HG03135 (cell line): ENCODE data around the gene CEP164.
"Not testable (repeated sequence)": the region's sequence is repeated elsewhere in the genome, so short reads cannot be mapped to it uniquely, and the experiment has no call there.

Experiments used
- ATAC-seq: cut with Tn5 transposase; IDR thresholded peaks from one replicate; pipeline ENCODE4 v1.9.1; 2021; ENCODE audit warnings: mild to moderate bottlenecking, moderate library complexity; ENCODE audit not compliant: unreplicated experiment

CEP164 gene

DNA sequence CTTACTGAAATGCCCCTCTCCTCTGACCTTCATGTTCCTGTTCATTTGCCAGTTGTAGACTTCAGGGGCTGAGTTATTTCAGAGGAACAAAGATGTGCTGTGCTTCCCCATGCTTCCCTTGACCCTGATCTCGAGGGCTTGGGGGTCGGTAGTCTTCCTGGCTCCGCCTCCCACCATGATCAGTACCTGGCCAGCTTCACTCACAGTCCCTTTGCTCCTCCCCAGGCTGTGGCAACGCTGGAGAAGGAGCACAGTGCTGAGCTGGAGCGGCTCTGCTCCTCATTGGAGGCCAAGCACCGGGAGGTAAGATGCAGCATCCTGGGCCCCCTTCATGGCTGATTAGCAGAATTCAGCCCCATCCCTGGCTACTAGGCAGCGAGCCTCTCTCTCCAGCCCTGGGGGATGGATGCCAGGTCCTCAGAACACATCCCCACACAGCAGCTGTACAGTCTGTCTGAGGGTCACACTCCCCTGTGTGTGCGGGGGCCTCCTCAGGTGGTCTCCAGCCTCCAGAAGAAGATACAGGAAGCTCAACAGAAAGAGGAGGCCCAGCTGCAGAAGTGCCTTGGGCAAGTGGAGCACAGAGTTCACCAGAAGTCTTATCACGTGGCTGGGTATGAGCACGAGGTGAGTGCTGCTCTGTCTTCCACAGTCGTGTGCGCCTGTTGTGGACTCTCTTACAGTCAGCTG lies 64.5 kb downstream of the CEP164 start:
- no peak for ATAC-seq

DNA sequence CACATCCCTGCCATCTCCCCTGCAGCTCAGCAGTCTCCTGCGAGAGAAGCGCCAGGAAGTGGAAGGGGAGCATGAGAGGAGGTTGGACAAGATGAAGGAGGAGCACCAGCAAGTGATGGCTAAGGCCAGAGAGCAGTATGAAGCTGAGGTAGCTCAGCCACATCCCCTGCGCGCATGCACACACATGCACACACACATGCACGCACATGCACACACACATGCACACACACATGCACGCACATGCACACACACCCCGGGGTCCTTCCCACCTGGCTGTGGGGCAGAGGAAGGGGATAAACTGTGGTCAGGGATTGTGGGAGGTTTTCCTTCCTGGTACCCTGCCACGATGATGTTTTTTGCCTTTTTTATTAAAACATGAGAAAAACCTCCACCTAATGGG lies 65.3 kb downstream of the CEP164 start:
- ATAC-seq: no peak

DNA sequence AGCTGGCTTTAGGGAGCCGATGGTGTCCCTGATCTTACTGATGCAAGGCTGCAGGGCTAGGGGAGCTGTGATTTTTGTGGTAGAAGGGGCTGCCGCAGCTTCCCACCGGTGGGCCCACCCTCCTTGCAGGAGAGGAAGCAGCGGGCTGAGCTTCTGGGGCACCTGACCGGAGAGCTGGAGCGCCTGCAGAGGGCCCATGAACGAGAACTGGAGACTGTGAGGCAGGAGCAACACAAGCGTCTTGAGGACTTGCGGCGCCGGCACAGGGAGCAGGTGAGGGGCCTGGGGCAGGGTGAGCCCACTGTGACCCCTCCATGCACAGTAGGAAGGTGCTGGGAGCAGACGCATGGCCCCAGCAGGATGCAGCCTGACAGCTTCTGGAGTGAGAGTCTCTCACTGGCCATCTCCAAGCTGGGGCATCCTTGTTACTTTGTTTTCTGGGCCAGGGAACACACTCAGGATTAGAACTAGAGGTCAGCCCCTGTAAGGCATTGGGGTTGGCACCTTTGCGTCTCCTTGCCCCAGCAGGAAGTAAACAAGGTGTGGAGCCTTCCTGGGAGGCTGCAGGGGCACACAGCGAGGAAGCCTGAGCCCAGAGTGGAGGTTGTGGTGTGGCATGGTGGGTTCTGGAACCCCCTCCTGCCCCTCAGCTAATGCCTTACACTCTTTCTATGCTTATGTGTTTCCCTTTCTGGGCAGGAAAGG lies 66.7 kb downstream of the CEP164 start:
- no peak for ATAC-seq

DNA sequence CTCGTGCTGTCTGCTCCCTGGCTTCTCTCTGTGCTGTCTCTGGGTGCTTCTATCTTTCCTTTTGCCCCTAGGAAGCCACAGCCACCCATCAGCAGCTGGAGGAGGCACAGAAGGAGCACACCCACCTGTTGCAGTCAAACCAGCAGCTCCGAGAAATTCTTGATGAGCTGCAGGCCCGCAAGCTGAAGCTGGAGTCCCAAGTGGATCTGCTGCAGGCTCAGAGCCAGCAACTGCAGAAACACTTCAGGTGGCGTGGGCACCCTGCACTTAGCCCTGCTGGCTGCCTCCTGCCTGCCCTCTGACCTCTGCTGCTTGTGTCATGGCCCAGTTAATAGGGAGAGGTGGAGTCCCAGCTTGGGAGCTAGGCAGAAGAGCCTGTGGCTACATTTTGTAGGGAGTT lies 67.8 kb downstream of the CEP164 start:
- ATAC-seq: no peak

DNA sequence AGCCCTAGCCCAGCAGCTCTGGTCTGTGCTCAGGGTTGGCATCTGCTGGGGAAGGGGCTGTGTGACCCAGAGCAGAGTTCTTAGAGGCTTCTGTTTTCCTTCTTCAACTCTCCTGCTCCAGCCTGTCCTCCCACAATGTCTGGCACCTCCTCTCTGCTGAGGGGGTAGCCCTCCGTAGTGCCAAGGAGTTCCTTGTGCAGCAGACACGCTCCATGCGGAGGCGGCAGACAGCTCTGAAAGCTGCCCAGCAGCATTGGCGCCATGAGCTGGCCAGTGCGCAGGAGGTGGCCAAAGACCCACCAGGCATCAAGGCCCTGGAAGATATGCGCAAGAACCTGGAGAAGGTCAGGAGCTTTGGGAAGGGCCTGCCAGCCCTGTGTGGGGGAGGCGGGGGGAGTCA lies 69.3 kb downstream of the CEP164 start:
- no peak for ATAC-seq

DNA sequence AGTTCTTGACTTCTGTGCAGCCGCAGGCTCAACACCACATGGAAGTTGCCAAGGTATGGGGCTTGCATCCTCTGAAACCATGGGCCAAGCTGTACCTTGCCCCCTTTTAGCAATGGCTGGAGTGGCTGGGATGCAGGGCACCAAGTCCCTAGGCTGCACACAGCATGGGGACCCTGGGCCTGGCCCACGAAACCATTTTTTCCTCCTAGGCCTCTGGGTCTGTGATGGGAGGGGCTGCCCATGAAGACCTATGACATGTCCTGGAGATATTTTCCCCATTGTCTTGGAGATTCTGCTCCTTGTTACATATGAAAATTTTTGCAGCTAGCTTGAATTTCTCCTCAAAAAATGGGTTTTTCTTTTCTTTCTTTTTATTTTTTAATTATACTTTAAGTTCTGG lies 71.0 kb downstream of the CEP164 start:
- not testable (repeated sequence) for ATAC-seq

DNA sequence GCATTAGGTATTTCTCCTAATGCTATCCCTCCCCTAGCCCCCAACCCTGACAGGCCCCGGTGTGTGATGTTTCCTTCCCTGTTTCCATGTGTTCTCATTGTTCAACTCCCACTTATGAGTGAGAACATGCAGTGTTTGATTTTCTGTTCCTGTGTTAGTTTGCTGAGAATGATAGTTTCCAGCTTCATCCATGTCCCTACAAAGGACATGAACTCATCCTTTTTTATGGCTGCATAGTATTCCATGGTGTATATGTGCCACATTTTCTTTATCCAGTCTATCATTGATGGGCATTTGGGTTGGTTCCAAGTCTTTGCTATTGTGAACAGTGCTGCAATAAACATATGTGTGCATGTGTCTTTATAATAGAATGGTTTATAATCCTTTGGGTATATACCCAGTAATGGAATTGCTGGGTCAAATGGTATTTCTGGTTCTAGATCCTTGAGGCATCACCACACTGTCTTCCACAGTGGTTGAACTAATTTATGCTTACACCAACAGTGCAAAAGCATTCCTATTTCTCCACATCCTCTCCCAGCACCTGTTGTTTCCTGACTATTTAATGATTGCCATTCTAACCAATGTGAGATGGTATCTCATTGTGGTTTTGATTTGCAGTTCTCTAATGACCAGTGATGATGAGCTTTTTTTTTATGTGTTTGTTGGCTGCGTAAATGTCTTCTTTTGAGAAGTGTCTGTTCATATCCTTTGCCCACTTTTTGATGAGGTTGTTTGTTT lies 71.6 kb downstream of the CEP164 start:
- not testable (repeated sequence) for ATAC-seq

DNA sequence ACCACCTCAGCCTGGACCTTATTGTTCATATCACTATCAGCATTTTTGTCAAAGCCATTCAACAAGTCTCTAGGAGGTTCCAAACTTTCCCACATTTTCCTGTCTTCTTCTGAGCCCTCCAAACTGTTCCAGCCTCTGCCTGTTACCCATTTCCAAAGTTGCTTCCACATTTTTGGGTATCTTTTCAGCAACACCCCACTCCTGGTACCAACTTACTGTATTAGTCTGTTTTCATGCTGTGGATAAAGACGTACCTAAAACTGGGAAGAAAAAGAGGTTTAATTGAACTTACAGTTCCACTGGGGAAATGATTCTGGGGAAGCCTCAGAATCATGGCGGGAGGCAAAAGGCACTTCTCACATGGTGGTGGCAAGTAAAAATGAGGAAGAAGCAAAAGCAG lies 78.2 kb downstream of the CEP164 start:
- not testable (repeated sequence) for ATAC-seq

DNA sequence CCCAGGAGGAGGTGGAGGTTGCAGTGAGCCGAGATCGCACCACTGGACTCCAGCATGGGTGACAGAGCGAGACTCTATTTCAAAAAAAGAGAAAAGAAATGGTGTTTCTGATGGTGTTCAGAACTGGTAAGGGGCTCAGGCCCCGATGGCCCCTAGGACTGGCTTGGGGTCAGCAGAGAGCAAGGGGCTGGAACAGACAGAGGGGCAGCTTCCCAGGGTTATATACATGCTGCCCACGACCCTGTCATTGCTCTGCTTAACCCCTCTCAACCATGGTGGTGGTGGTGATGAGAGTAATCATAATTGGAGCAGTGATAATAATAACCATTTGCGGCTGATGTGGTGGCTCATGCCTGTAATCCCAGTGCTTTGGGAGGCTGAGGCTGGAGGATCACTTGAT lies 79.4 kb downstream of the CEP164 start:
- no peak for ATAC-seq

DNA sequence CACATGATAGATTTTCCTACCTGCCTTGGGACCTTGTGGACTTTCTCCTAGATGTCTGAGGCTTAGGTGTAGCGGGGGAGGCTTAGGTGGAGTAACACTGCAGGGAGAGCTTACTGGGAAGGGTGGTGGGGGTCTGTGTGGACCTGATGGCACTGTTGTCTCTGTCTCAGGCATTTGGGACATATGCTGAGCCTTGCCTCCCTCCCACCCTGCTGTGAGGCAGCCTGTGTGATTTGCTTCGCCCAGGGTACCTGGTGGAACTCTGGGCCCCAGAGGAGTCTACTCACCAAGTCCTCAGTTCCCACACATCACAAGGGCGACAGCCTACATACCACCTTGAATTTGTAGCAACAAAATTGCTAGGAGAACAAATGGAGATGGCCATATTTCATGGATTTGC lies 80.7 kb downstream of the CEP164 start:
- ATAC-seq: no peak

DNA sequence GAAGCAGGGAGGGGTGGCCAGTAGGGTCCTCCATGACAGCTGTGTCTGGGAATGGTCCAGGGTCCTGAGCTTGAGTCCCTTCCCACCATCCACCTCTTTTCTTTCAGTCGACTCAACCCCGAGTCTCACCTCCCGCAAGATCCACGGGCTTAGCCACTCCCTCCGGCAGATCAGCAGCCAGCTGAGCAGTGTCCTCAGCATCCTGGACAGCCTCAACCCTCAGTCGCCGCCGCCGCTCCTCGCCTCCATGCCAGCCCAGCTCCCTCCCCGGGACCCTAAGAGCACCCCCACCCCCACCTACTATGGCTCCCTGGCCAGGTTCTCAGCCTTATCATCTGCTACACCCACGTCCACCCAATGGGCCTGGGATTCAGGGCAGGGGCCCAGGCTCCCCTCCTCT lies 81.9 kb downstream of the CEP164 start:
- no peak for ATAC-seq

DNA sequence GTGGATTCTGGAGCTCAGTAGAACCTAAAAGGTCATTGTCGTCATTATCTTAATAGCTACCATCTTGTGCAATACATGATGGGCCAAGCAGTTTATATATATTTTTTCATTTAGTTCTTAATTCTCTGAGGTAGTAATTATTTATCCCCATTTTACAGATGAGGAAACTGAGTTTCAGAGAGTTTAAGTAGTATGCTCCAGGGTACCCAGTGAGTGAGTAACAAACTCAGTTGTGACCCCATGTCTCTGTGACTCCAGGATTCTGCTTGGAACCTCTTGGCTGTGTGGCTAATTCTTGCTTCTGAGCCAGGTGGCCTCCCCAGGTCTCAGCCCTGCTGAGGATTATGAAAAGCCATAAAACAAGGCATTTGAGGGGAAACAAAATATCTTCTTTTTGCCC lies 82.6 kb downstream of the CEP164 start:
- no peak for ATAC-seq

DNA sequence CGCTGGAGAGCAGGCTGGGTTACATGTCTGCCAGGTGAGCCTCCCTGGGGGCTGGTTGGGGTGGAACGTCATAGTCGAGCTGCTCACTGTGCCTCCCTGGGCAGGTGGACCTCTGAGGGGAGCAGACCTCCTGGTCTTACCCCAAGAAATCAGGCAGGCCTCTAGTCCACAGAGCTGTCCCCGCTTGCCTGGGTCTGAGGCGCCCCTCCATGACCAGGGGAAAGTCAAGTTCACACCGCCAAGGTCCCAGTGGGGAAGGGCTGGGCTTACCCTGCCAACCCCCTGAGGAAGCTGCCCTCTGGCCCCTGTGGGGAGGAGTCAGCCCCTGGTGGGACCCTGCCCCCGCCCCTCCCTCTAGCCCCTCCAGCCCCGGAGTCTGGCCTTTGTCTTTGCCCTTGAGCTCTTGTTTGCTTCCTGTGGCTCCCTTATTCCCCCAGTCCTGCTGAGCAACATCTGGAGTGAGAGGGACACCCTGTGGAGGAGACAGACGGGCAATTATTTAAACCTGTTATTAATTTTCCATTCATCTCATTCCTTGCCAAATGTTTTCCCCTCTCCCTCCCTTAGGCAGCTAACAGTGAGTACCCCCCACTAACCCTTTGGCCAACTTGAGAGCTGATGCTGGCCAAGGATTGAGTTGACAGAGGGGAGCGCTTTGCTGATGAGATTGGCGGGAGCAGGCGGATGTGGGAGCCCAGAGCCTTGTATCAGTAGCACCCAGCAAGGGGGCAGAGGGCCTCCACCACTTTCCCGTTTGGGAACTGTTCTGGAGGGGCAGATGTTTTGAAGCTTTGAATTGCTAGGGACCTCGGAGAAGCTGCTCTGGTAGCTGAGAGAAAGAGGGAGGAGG lies 83.4 kb downstream of the CEP164 start:
- no peak for ATAC-seq

DNA sequence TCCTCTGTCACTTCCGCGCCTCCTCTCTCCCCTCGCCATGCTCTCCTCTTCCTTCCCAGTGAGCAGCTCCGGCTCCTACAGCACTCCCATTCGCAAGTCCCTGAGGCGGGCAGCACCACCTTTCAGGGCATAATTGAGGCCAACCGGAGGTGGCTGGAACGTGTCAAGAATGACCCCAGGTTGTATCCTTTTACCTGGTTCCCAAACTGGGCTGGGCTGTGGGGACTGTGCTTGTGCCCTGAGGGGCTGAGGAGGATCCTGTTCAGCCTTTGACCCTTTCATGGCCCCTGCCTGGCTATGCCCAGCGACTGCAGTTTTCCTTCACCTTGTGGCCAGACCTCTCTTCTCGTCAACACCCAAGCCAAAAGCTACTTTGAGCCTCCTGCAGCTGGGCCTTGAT lies 84.1 kb downstream of the CEP164 start:
- no peak for ATAC-seq

DNA sequence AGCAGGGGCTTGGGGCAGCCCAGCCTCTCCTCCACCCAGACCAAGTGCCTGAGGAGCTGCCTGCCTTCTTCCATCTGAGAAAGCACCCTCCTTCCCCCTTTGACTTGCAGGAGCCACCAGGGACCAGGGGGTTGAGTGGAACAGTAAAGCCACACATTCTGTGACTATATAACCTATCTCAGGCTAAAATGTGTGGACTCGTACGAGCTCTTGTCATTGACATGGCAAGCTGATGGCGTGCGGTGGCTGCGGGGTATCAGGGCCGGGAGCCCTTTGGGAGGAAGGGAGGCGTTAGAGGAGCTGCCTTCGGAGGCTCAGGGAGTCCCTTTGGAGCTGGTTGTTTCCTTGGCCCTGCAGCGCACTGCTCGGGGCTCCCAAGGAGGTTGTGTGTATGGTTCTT lies 84.5 kb downstream of the CEP164 start:
- no peak for ATAC-seq

DNA sequence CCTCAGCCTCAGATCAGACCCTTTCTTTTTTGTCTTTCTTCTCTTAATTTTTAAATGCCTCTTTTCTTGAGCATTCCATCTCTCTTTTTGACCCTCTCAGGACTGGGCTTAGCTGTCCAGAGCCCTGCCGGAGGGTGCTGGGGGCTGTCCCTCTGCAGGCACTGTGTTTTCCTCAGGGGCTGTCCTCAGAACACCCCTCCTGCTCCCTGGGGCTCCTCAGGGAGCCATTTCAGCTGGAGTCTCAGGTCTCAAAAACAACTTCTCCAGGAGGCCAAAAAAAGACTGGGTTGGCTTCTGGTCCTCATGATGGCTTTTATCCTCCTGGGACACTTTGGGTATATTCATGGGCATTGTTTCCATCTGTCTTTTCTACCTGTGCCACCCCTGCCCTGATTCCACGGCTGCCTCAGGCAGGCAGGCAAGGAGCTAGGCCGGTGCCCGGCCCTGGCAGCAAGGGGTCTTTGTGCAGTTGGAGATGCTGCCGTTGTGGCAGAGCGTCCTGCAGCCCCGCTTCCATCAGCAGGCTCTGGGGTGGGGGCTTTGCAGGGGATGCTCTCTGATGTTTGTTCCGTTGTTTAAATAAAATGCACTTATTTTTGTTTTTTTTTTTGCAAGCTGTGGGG lies 85.1 kb downstream of the CEP164 start:
- no peak for ATAC-seq

DNA sequence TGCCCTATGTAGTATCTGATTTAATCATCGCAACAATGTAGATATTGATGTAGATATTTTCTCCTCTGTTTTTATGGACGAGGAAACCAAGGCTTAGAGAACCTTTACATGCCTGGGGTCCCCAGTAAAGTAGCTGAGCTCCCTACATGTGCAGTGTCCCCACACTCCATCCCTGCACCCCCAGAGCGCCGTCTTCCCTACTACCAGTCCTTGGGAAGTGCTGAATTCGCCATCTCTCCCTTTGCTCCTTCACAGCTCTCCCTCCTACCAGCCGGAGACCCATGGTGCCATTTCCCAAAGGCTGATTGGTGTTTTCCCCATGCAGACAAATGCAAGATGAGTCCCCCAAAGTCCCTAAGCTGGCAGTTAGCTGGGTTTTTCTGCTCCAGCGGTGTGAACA lies 86.0 kb downstream of the CEP164 start:
- ATAC-seq: no peak

DNA sequence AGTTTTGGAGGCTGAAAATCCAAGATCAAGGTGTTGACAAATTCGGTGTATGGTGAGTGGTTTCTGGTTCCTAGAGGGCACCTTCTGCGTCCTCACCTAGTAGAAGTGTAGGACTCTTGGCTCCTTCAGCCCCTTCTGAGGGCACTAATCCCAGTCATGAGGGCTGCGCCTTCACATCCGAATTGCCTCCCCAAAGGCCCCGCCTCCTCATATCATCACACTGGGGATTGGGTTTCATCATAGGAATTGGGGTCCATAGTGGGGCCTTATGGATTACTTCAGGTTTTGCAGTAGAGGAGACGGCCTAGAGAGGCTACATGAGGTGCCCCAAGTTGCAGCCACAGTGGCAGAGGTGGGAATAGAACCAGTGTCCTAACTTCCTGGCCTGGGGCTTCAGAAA lies 87.1 kb downstream of the CEP164 start:
- no peak for ATAC-seq

DNA sequence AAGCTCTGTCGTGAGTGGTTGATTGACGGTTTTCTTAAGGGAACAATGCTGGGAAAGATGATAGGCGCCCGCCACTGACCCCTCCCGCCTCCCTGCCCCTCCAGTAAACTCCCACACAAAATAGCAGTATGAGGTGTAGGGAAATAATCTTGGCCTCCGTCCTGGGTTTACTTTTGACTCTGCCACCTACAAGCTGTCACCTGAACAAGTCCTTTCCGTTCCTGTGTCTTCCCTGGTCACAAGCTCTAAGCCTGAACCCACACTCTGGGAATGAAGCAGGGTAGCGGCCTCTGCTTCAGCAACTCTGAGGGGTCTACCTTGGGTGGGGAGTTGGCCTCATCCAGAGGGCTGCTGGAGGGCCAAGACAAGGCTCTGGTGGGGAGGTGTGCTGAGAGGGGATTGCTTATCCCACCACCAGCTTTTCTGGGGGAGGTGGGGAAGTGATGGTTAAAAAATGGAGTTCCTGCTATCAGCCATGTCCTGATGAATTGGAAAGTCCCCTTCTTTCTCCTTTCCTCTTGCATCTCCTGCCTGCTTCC lies 87.8 kb downstream of the CEP164 start:
- no peak for ATAC-seq

DNA sequence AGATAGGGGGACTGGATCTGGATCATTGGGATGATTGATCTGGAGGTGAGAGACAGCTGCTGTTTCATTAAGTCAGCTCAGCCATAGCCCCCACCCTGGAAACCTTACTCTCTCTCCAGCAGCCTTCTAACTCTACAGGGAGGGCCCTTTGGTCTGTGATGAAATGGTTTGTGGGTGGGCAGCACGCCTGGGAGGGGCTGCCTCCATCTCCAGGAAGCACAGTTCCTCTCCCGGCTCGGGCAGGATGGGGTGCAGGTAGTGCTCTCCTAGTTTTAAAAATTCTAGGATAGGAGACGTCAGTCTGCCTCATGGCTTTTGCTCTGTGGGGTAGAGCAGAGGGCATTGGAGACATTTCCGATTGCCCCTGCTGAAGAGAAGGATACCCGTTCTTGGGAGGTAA lies 89.7 kb downstream of the CEP164 start:
- no peak for ATAC-seq
